ENCODE measurements around the gene ASB2. TPM values are rescaled to one million over a fixed set of nuclear protein-coding genes. Genes with fewer than 3 reads are reported as not detected.

Gene ASB2
- polyA plus RNA-seq, 1 donor from 2014 or later, result 0.26 TPM

- H3K9me3 ChIP-seq (ENCODE audit: low read length), result no peaks in the 10 kb centered on the region
- H3K4me2 ChIP-seq (ENCODE audit: low read length), result no peak overlapping the region
These were observed 14.8 kb downstream of the ASB2 start for GRCh38 chr14:93961620-93962019.

GRCh38 chr14:93960774-93961438 is 15.5 kb downstream of the ASB2 start:
- H3K27me3 ChIP-seq (ENCODE audit: insufficient read depth, low read depth, low read length), result no peaks in the 10 kb centered on the region
- no peaks in the 10 kb centered on the region for H3K79me2 ChIP-seq (replicated peaks; ENCODE audit: insufficient read depth, low read length)
- no peaks in the 10 kb centered on the region for H3K9me2 ChIP-seq (ENCODE audit: insufficient read depth, low read length)
- H3F3A ChIP-seq (ENCODE audit: insufficient read depth, low read length, poor library complexity, severe bottlenecking), result no peaks in the 10 kb centered on the region
- H3K4me2 ChIP-seq (ENCODE audit: low read length), result no peak overlapping the region
- H4K20me1 ChIP-seq (ENCODE audit: insufficient read depth), result no peaks in the 10 kb centered on the region
- no peak overlapping the region for H3K4me3 ChIP-seq (ENCODE audit: low read length)
- TF ChIP-seq MXI1 (conservative IDR thresholded peaks at IDR 0.05; ENCODE audit: poor library complexity, severe bottlenecking) (no peak), POLR2AphosphoS5 (IDR thresholded peaks at IDR 0.05) (no peak), EZH2 (IDR thresholded peaks at IDR 0.05; ENCODE audit: borderline replicate concordance, insufficient read depth, low read length, poor library complexity, severe bottlenecking) (no peak), RAD21 (conservative IDR thresholded peaks at IDR 0.05) (no peak), REST (IDR thresholded peaks at IDR 0.05; ENCODE audit: borderline replicate concordance) (no peak), EP300 (conservative IDR thresholded peaks at IDR 0.05; ENCODE audit: poor library complexity, severe bottlenecking) (no peak), TAF1 (IDR thresholded peaks at IDR 0.05; ENCODE audit: low read depth) (no peak), SMC3 (conservative IDR thresholded peaks at IDR 0.05; ENCODE audit: poor library complexity) (no peak)
- TF ChIP-seq, protein P1, sequence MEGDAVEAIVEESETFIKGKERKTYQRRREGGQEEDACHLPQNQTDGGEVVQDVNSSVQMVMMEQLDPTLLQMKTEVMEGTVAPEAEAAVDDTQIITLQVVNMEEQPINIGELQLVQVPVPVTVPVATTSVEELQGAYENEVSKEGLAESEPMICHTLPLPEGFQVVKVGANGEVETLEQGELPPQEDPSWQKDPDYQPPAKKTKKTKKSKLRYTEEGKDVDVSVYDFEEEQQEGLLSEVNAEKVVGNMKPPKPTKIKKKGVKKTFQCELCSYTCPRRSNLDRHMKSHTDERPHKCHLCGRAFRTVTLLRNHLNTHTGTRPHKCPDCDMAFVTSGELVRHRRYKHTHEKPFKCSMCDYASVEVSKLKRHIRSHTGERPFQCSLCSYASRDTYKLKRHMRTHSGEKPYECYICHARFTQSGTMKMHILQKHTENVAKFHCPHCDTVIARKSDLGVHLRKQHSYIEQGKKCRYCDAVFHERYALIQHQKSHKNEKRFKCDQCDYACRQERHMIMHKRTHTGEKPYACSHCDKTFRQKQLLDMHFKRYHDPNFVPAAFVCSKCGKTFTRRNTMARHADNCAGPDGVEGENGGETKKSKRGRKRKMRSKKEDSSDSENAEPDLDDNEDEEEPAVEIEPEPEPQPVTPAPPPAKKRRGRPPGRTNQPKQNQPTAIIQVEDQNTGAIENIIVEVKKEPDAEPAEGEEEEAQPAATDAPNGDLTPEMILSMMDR (IDR thresholded peaks at IDR 0.05; ENCODE audit: poor library complexity, severe bottlenecking), result no peak
- no peaks in the 10 kb centered on the region for H3K9me3 ChIP-seq (ENCODE audit: low read length)
- H3K9ac ChIP-seq (ENCODE audit: low read length), result no peak overlapping the region
- no peak overlapping the region for H2AFZ ChIP-seq (ENCODE audit: low read depth, low read length)
- no peak overlapping the region for H3K27ac ChIP-seq (ENCODE audit: low read length)
- H3K36me3 ChIP-seq (ENCODE audit: insufficient read depth, low read length), result no peaks in the 10 kb centered on the region

More at GRCh38 chr14:93961620-93962019, 14.8 kb downstream of the ASB2 start:
- Histone ChIP-seq H3K36me3 (ENCODE audit: insufficient read depth, low read length) (no peaks in the 10 kb centered on the region), H3K9ac (ENCODE audit: low read length) (no peak overlapping the region), H4K20me1 (ENCODE audit: insufficient read depth) (no peaks in the 10 kb centered on the region), H3K79me2 (replicated peaks; ENCODE audit: insufficient read depth, low read length) (no peaks in the 10 kb centered on the region), H3F3A (ENCODE audit: insufficient read depth, low read length, poor library complexity, severe bottlenecking) (no peaks in the 10 kb centered on the region), H2AFZ (ENCODE audit: low read depth, low read length) (no peak overlapping the region), H3K27ac (ENCODE audit: low read length) (no peak overlapping the region), H3K27me3 (ENCODE audit: insufficient read depth, low read depth, low read length) (no peaks in the 10 kb centered on the region), H3K9me2 (ENCODE audit: insufficient read depth, low read length) (no peaks in the 10 kb centered on the region), H3K4me3 (ENCODE audit: low read length) (no peak overlapping the region)
- TF ChIP-seq REST (IDR thresholded peaks at IDR 0.05; ENCODE audit: borderline replicate concordance) (no peak), TAF1 (IDR thresholded peaks at IDR 0.05; ENCODE audit: low read depth) (no peak), EP300 (conservative IDR thresholded peaks at IDR 0.05; ENCODE audit: poor library complexity, severe bottlenecking) (no peak)
